Measurements from ENCODE around the gene ADCY5. TPM values are rescaled to one million over a fixed set of nuclear protein-coding genes. Genes with fewer than 3 reads are reported as not detected.

Gene ADCY5
- total RNA-seq, 2 donors from 2014 or later, result 105 to 163 TPM

- Histone ChIP-seq H3K27me3 (no peaks in the 10 kb centered on the region), H3K4me3 (peak overlapping the region in 1 of 2 donors; percentile 21), H3K36me3 (no peaks in the 10 kb centered on the region), H3K9me3 (no peaks in the 10 kb centered on the region), H3K27ac (peak overlapping the region; percentile 91 to 92), H3K4me1 (peaks cover 0 to 89% of the 10 kb centered on the region in 2 donors)
- no peak for DNase-seq (ENCODE audit: low spot score)
- no peak for TF ChIP-seq CTCF (IDR thresholded peaks at IDR 0.05)
Measured at GRCh38 chr3:123385981-123386380, 62.9 kb downstream of the ADCY5 start.

- Histone ChIP-seq H3K27ac (peak overlapping the region; percentile 91 to 92), H3K4me1 (peaks cover 0 to 87% of the 10 kb centered on the region in 2 donors)
Measured at GRCh38 chr3:123385499-123385898, 63.4 kb downstream of the ADCY5 start.

GRCh38 chr3:123385001-123385401 is 63.9 kb downstream of the ADCY5 start:
- no peaks in the 10 kb centered on the region for H3K36me3 ChIP-seq
- H3K27me3 ChIP-seq, result no peaks in the 10 kb centered on the region
- H3K9me3 ChIP-seq, result no peaks in the 10 kb centered on the region
- H3K4me1 ChIP-seq, result peaks cover 0 to 87% of the 10 kb centered on the region in 2 donors
- no peak for DNase-seq (ENCODE audit: low spot score)
- peak overlapping the region; percentile 21 to 24 for H3K4me3 ChIP-seq
- TF ChIP-seq CTCF (IDR thresholded peaks at IDR 0.05), result no peak
- H3K27ac ChIP-seq, result peak overlapping the region; percentile 91 to 92

More at GRCh38 chr3:123385499-123385898, 63.4 kb downstream of the ADCY5 start:
- Histone ChIP-seq H3K27me3 (no peaks in the 10 kb centered on the region), H3K9me3 (no peaks in the 10 kb centered on the region), H3K36me3 (no peaks in the 10 kb centered on the region), H3K4me3 (peak overlapping the region; percentile 7 to 21)
- DNase-seq (ENCODE audit: low spot score), result no peak
- no peak for TF ChIP-seq CTCF (IDR thresholded peaks at IDR 0.05)

DNA sequence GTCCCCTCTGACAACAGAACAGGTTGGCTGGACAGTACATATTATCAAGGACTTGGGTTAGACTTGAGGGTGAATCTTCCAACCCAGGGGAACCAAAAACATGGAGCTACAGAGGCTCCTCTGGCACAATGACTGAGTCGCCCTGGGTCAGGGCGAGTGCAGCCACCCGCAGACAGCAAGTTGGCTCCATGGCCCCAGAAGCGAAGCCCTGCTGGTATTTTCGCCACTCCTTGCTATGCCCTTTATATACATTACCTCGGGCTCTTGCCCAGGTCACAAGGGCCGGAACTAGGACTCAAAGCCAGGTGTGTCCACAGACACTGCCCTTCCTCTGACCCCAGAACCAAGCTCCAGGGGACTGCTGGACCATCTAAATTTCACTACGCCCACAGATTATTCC is 64.6 kb downstream of the ADCY5 start:
- Histone ChIP-seq H3K27ac (peak overlapping the region; percentile 91 to 92), H3K36me3 (no peaks in the 10 kb centered on the region), H3K4me3 (peak overlapping the region; percentile 21 to 24), H3K9me3 (no peaks in the 10 kb centered on the region), H3K27me3 (no peaks in the 10 kb centered on the region), H3K4me1 (peaks cover 0 to 87% of the 10 kb centered on the region in 2 donors)
- no peak for TF ChIP-seq CTCF (IDR thresholded peaks at IDR 0.05)
- no peak for DNase-seq (ENCODE audit: low spot score)

DNA sequence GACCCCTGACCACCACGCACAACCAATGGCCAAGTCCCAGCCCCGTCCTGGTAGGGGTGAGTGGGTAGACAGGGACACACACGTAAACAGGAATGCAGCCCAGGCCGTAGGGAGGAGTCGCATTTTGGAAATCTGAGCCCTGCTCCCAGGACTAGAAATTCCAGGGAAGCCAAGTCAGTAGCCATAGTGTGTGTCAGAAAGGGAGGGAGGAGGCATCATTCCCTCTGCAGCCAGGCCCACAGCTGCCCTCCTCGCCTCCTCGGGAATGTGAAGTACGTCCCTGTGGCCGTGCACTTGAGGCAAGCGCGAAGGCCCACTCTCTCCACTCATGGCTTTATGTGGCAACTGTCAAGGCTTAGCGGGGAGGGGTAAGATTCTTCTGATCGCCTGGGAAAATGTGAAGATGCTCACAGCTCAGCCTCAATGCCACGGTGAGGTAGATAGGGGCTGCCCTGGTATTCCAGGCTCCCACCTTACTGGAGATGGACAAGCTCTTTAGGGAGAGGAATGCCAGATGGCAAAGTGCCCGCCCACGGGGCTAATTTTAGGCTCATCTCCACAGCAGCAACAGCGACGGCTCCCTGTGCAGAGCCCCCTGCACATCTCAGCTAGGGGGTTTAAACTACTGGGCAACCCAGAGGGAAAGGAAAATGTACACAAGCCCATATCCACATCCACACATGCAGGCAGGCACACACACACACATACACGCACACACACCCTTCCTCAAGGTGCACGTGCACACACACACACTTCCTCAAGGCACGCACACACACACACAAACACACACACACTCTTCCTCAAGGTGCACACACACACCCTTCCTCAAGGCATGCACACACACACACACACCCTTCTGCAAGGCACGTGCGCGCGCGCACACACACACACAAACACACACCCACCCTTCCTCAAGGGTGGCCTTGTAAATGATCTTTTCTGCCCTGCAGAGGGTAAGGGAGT is 65.5 kb downstream of the ADCY5 start:
- TF ChIP-seq CTCF (IDR thresholded peaks at IDR 0.05), result no peak
- Histone ChIP-seq H3K27ac (peak overlapping the region; percentile 91 to 92), H3K4me1 (peaks cover 0 to 87% of the 10 kb centered on the region in 2 donors), H3K4me3 (no peak overlapping the region), H3K36me3 (no peaks in the 10 kb centered on the region), H3K27me3 (no peaks in the 10 kb centered on the region), H3K9me3 (no peaks in the 10 kb centered on the region)
- DNase-seq (ENCODE audit: low spot score), result no peak

Data from right atrium auricular region (tissue), 2 donors.